HepG2 (cell line): Measurements from ENCODE around the gene U2AF2. TPM values are rescaled to one million over a fixed set of nuclear protein-coding genes. Genes with fewer than 3 reads are reported as not detected.

Experiments used
- ADNP ChIP-seq: sonication (generic); formaldehyde crosslinking; IDR thresholded peaks from 2 replicates; pipeline ENCODE4 v1.4.0; 2020; ENCODE audit warnings: missing genetic modification reagents
- ATM ChIP-seq: fragments of 450-650 bp; IDR thresholded peaks from 2 replicates; pipeline ENCODE4 v1.7.1; 2017; ENCODE audit warnings: mild to moderate bottlenecking, borderline replicate concordance
- CHD2 ChIP-seq: IDR thresholded peaks from 2 replicates; pipeline ENCODE4 v1.6.1; 2011; ENCODE audit warnings: low read depth, low read length, improper control_type of control experiment
- FOXA3 ChIP-seq: IDR thresholded peaks from 2 replicates; pipeline ENCODE4 v1.6.1; 2016; ENCODE audit warnings: missing genetic modification reagents, missing compliant biosample characterization
- IKZF4 ChIP-seq: sonication (generic); formaldehyde crosslinking; IDR thresholded peaks from 2 replicates; pipeline ENCODE4 v1.5.1; 2020; ENCODE audit warnings: borderline replicate concordance, mild to moderate bottlenecking, low read depth, missing genetic modification reagents; ENCODE audit errors: not compliant biosample characterization
- KAT7 ChIP-seq: IDR thresholded peaks from 2 replicates; pipeline ENCODE4 v1.6.1; 2018; ENCODE audit warnings: borderline replicate concordance, missing compliant biosample characterization
- LCORL ChIP-seq, 2 experiments: fragments of 450-650 bp in 1 of 2; sonication (generic) in 1 of 2; formaldehyde crosslinking in 1 of 2; IDR thresholded peaks; 2 replicates each; pipeline versions ENCODE4 v1.5.0 to v1.6.1; 2017 to 2020; ENCODE audit warnings: antibody characterized with exemption in 1 of 2, missing genetic modification reagents in 1 of 2
- MATR3 ChIP-seq: sonication (generic); formaldehyde crosslinking; IDR thresholded peaks from 2 replicates; pipeline ENCODE4 v1.4.0; 2020; ENCODE audit warnings: missing genetic modification reagents
- MIXL1 ChIP-seq: IDR thresholded peaks from 2 replicates; pipeline ENCODE4 v1.6.1; 2016
- NBN ChIP-seq: fragments of 450-650 bp; conservative IDR thresholded peaks from 2 replicates; pipeline ENCODE4 v1.6.1; 2017
- NCOA2 ChIP-seq: sonication (generic); formaldehyde crosslinking; IDR thresholded peaks from 2 replicates; pipeline ENCODE4 v1.8.0; 2022; ENCODE audit warnings: inconsistent platforms
- NCOR1 ChIP-seq: fragments of 200-600 bp; sonication (generic); IDR thresholded peaks from 2 replicates; pipeline ENCODE4 v1.7.0; 2017; ENCODE audit warnings: antibody characterized with exemption, low read length, borderline replicate concordance
- NFKBIZ ChIP-seq: IDR thresholded peaks from 2 replicates; pipeline ENCODE4 v1.6.1; 2018; ENCODE audit warnings: missing genetic modification reagents, missing compliant biosample characterization
- SALL1 ChIP-seq: sonication (generic); formaldehyde crosslinking; IDR thresholded peaks from 2 replicates; pipeline ENCODE4 v1.8.0; 2022; ENCODE audit warnings: mild to moderate bottlenecking, missing genetic modification reagents
- SMAD3 ChIP-seq: sonication (generic); formaldehyde crosslinking; IDR thresholded peaks from 2 replicates; pipeline ENCODE4 v1.4.0; 2020; ENCODE audit warnings: missing genetic modification reagents
- TCF7L2 ChIP-seq: IDR thresholded peaks from 2 replicates; pipeline ENCODE4 v1.6.1; 2011; ENCODE audit warnings: mild to moderate bottlenecking, low read depth, low read length, moderate library complexity
- ZBTB20 ChIP-seq: sonication (generic); formaldehyde crosslinking; IDR thresholded peaks from 2 replicates; pipeline ENCODE4 v1.8.1; 2023; ENCODE audit warnings: missing genetic modification reagents, low read depth, mild to moderate bottlenecking, borderline replicate concordance
- ZIK1 ChIP-seq: sonication (generic); formaldehyde crosslinking; IDR thresholded peaks from 2 replicates; pipeline ENCODE4 v1.5.0; 2020; ENCODE audit warnings: mild to moderate bottlenecking, low read depth, missing genetic modification reagents, borderline replicate concordance
- ZMYM4 ChIP-seq: sonication (generic); formaldehyde crosslinking; IDR thresholded peaks from 2 replicates; pipeline ENCODE4 v1.8.1; 2023; ENCODE audit warnings: mild to moderate bottlenecking, missing genetic modification reagents
- ZNF414 ChIP-seq: sonication (generic); formaldehyde crosslinking; IDR thresholded peaks from 2 replicates; pipeline ENCODE4 v1.5.0; 2020; ENCODE audit warnings: missing genetic modification reagents
- ZNF432 ChIP-seq: sonication (generic); formaldehyde crosslinking; IDR thresholded peaks from 2 replicates; pipeline ENCODE4 v1.5.0; 2020; ENCODE audit warnings: missing genetic modification reagents, mild to moderate bottlenecking, borderline replicate concordance
- ZNF446 ChIP-seq: sonication (generic); formaldehyde crosslinking; IDR thresholded peaks from 2 replicates; pipeline ENCODE4 v1.5.0; 2020; ENCODE audit warnings: mild to moderate bottlenecking, missing genetic modification reagents
- ZNF510 ChIP-seq: sonication (generic); formaldehyde crosslinking; IDR thresholded peaks from 2 replicates; pipeline ENCODE4 v1.4.0; 2020; ENCODE audit warnings: low read depth, mild to moderate bottlenecking, missing genetic modification reagents
- ZNF546 ChIP-seq: sonication (generic); formaldehyde crosslinking; conservative IDR thresholded peaks from 2 replicates; pipeline ENCODE4 v1.8.1; 2023; ENCODE audit warnings: mild to moderate bottlenecking, missing genetic modification reagents
- ZNF556 ChIP-seq: sonication (generic); formaldehyde crosslinking; IDR thresholded peaks from 2 replicates; pipeline ENCODE4 v1.4.0; 2020; ENCODE audit warnings: mild to moderate bottlenecking, missing genetic modification reagents, borderline replicate concordance
- ZNF691 ChIP-seq: sonication (generic); formaldehyde crosslinking; IDR thresholded peaks from 2 replicates; pipeline ENCODE4 v1.4.0; 2020; ENCODE audit warnings: missing genetic modification reagents, low read depth, mild to moderate bottlenecking, borderline replicate concordance
- polyA plus RNA-seq, 8 experiments: library from polyadenylated mRNA; depleted of rRNA in 3 of 8; stranded (reverse) in 7 of 8; unstranded in 1 of 8; fragments of >200 nt; fragmentation: Illumina TruSeq in 4 of 8; extraction: Trizol in 4 of 8; gene quantifications; 2 replicates each; pipeline versions ENCODE4 v1.2.1 to v1.2.3, GENCODE V29; 2011 to 2016; ENCODE audit warnings: low read depth in 4 of 8, missing spikeins in 1 of 8, mixed read lengths in 1 of 8; ENCODE audit not compliant: insufficient read depth in 1 of 8
- total RNA-seq, 5 experiments: library from RNA; depleted of rRNA; stranded (reverse); fragments of >200 nt; fragmentation: Illumina TruSeq; extraction: Trizol; gene quantifications; 2 replicates each; pipeline ENCODE4 v1.2.3, GENCODE V29; 2016; ENCODE audit warnings: low read depth in 1 of 5
- TF ChIP-seq, protein P1 (sequence below): sonication (generic); formaldehyde crosslinking; IDR thresholded peaks from 2 replicates; pipeline ENCODE4 v1.4.0; 2020; ENCODE audit warnings: missing genetic modification reagents
- TF ChIP-seq, protein P2 (sequence below): sonication (generic); formaldehyde crosslinking; IDR thresholded peaks from 2 replicates; pipeline ENCODE4 v1.5.0; 2020; ENCODE audit warnings: missing genetic modification reagents

The U2AF2 gene
- total and polyA plus RNA-seq, 2 of the 13 experiments (the other 11 are each of a cell fraction or from before 2014, with no cell fraction given) = 84.3 to 124 TPM

GRCh38 chr19:55653651-55654322, 1.0 kb upstream of the U2AF2 start (continued):
- TF ChIP-seq CHD2 (0 out of 2 replicates have a peak, but pooled peaks have one; percentile 16), SMAD3 (peak; percentile 92), IKZF4 (CRISPR knock-in tag) (no peak), NBN (no peak), NCOR1 (no peak), ZNF510 (no peak), FOXA3 (CRISPR knock-in tag) (peak; percentile 67), ZNF432 (CRISPR knock-in tag) (no peak), ATM (no peak), TCF7L2 (no peak), SALL1 (peak; percentile 81), ZIK1 (CRISPR knock-in tag) (peak; percentile 80; the same call in 1 of the 2 replicates), ZBTB20 (CRISPR knock-in tag) (0 out of 2 replicates have a peak, but pooled peaks have one; percentile 32), ZNF556 (CRISPR knock-in tag) (peak; percentile 62), NCOA2 (peak; percentile 40), ZNF414 (CRISPR knock-in tag) (peak; percentile 86; the same call in 1 of the 2 replicates), ZNF691 (no peak), NFKBIZ (CRISPR knock-in tag) (no peak), ZNF546 (CRISPR knock-in tag) (no peak), MIXL1 (CRISPR knock-in tag) (peak; percentile 30; the same call in 1 of the 2 replicates), ZMYM4 (CRISPR knock-in tag) (peak; percentile 95), KAT7 (CRISPR knock-in tag) (peak; percentile 86; the same call in 1 of the 2 replicates), ZNF446 (CRISPR knock-in tag) (no peak), ADNP (peak; percentile 45; the same call in 1 of the 2 replicates), LCORL (IDR thresholded peaks at IDR 0.05) (no peak), LCORL (CRISPR knock-in tag; IDR thresholded peaks at IDR 0.05) (peak; percentile 75; the same call in 1 of the 2 replicates), MATR3 (CRISPR knock-in tag) (no peak)
- TF ChIP-seq, protein P1, sequence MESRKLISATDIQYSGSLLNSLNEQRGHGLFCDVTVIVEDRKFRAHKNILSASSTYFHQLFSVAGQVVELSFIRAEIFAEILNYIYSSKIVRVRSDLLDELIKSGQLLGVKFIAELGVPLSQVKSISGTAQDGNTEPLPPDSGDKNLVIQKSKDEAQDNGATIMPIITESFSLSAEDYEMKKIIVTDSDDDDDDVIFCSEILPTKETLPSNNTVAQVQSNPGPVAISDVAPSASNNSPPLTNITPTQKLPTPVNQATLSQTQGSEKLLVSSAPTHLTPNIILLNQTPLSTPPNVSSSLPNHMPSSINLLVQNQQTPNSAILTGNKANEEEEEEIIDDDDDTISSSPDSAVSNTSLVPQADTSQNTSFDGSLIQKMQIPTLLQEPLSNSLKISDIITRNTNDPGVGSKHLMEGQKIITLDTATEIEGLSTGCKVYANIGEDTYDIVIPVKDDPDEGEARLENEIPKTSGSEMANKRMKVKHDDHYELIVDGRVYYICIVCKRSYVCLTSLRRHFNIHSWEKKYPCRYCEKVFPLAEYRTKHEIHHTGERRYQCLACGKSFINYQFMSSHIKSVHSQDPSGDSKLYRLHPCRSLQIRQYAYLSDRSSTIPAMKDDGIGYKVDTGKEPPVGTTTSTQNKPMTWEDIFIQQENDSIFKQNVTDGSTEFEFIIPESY = peak; percentile 97
- TF ChIP-seq, protein P2, sequence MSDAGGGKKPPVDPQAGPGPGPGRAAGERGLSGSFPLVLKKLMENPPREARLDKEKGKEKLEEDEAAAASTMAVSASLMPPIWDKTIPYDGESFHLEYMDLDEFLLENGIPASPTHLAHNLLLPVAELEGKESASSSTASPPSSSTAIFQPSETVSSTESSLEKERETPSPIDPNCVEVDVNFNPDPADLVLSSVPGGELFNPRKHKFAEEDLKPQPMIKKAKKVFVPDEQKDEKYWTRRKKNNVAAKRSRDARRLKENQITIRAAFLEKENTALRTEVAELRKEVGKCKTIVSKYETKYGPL (CRISPR knock-in tag) = 0 out of 2 replicates have a peak, but pooled peaks have one; percentile 25
